Coronary artery (tissue), 2 donors: ENCODE data around the gene SCFD2.

ENCODE experiments used
- DNase-seq: peaks from one replicate; pipeline ENCODE4 v3.0.0-alpha.2; 2017; ENCODE audit warnings: low spot score
- H3K27ac ChIP-seq, 2 donors: fragments of 200-600 bp; sonication (generic); one replicate each; pipeline ENCODE4 v1.5.1; 2016 to 2019
- H3K4me3 ChIP-seq: fragments of 200-600 bp; sonication (generic); 2 replicates; pipeline ENCODE4 v1.5.1; 2016; ENCODE audit warnings: mild to moderate bottlenecking, moderate library complexity
- CTCF ChIP-seq: fragments of 200-600 bp; sonication (generic); IDR thresholded peaks from one replicate; pipeline ENCODE4 v1.5.1; 2019; ENCODE audit warnings: antibody characterized with exemption

SCFD2 gene

GRCh38 chr4:52977252-52977651, 388.6 kb downstream of the SCFD2 start:
- TF ChIP-seq CTCF, result no peak
- Histone ChIP-seq H3K27ac (no peak overlapping the region), H3K4me3 (no peak overlapping the region)
- no peak for DNase-seq

GRCh38 chr4:52976523-52977230, 389.2 kb downstream of the SCFD2 start:
- no peak for TF ChIP-seq CTCF
- no peak overlapping the region for H3K27ac ChIP-seq
- no peak overlapping the region for H3K4me3 ChIP-seq
- DNase-seq, result no peak

GRCh38 chr4:52968691-52969090, 397.2 kb downstream of the SCFD2 start:
- H3K4me3 ChIP-seq, result no peak overlapping the region
- H3K27ac ChIP-seq, result no peak overlapping the region
- DNase-seq, result no peak
- no peak for TF ChIP-seq CTCF

GRCh38 chr4:52968241-52968640, 397.6 kb downstream of the SCFD2 start:
- no peak for DNase-seq
- no peak for TF ChIP-seq CTCF
- Histone ChIP-seq H3K4me3 (no peak overlapping the region), H3K27ac (no peak overlapping the region)

GRCh38 chr4:52966781-52967180, 399.1 kb downstream of the SCFD2 start:
- Histone ChIP-seq H3K27ac (no peak overlapping the region), H3K4me3 (no peak overlapping the region)
- TF ChIP-seq CTCF, result no peak
- no peak for DNase-seq

- no peak overlapping the region for H3K4me3 ChIP-seq
- no peak for TF ChIP-seq CTCF
- H3K27ac ChIP-seq, result no peak overlapping the region
- DNase-seq, result no peak
Observed at GRCh38 chr4:52966172-52966571, 399.7 kb downstream of the SCFD2 start.

GRCh38 chr4:52964561-52965101, 401.2 kb downstream of the SCFD2 start:
- DNase-seq, result no peak
- no peak overlapping the region for H3K27ac ChIP-seq
- no peak overlapping the region for H3K4me3 ChIP-seq
- no peak for TF ChIP-seq CTCF
